GM12801 (cell line): ENCODE data around the gene MSANTD1.

ENCODE experiments used
- CTCF ChIP-seq: IDR thresholded peaks from one replicate; pipeline ENCODE4 v1.5.1; 2011; ENCODE audit warnings: control low read depth; ENCODE audit not compliant: insufficient read length; ENCODE audit errors: extremely low read depth

The MSANTD1 gene

DNA sequence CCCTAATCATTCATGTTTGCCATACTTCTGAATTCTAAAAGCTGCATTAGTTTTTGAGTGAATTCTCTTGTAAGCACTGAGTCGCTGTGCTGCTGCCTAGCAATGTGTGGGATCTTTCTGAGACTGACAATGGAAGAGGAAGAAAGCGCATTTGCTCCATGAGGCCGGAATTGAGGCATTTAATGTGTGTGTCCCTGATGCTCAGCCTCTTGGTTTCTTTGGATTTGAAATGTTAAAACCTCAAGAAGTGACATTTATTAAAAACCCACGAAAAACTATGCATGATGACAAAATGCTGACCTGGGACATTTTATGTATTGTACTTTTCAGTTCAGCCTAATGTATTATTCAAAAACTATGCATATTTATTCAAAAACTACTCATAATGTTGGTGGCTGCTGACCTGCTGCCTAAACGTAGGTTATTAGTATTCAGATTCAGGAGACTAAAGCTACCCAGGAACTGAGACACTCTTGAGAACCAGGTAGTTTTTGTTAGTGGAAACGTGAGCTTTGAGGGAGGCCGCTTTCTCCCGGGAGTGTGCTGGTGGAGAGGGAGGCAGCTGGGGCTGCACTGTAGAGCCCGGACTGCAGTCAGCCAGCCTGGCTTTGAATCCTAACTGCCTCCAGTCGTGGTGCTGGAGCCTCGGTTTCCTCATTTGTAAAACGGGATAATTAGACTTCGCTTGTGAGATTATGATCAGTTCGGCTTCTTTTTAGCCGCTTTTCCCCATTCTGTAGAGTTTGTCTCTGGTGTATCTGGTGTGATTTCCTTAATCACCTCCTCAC is 55.2 kb downstream of the MSANTD1 start:
- TF ChIP-seq CTCF = no peak

GRCh38 chr4:3304831-3305609 is 56.1 kb downstream of the MSANTD1 start:
- no peak for TF ChIP-seq CTCF

DNA sequence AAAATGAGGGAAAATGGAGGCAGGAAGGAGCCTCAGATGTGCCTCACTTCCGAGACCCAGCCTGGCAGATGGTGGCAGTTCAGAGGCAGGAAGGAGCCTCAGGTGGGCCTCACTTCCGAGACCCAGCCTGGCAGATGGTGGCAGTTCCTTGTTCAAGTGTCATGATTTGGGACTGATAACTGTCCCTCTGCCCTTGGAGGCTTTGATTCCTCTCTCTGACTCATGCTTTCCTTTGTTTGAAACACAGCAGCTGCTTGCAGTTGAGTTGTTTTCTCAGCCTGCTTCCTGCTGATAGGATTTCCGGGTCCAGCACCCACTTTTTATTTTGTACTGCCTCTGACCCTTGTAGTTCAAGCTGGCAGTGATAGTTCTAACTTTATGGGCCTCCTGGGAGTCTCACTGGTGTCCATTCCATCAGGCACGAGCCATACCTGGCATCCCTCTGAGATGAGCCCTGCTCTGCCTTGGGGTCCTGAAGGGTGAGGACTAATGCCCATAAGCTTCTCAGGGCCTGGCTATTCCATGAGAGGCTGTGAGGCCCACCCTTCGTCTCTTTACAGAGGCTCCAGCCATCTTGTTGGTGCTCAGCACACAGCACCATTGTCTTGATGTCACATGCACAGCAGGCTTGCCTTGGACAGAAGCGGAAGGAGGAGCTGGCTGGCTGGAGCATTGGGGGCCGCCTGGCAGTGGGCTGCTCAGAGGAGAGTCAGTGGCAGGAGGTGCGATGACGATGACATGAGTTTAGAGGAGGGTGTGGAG is 56.8 kb downstream of the MSANTD1 start:
- TF ChIP-seq CTCF = no peak
